Lower lobe of right lung (tissue), 2 donors: ENCODE measurements around the gene SEMA3B. TPM values are rescaled to one million over a fixed set of nuclear protein-coding genes. Genes with fewer than 3 reads are reported as not detected.

Experiments used
- ATAC-seq, 2 donors: fragments of 200-7000 bp; cut with Tn5 transposase; one replicate each; pipeline ENCODE4 v1.9.1; 2020 to 2022; ENCODE audit warnings: mild to moderate bottlenecking in 2 of 2, moderate library complexity in 2 of 2
- DNase-seq: peaks from one replicate; pipeline ENCODE4 v3.0.0-alpha.2; 2020
- H3K27ac ChIP-seq: fragments of 200-600 bp; one replicate; pipeline ENCODE4 v1.8.0; 2022
- H3K27me3 ChIP-seq: fragments of 200-600 bp; one replicate; pipeline ENCODE4 v1.8.0; 2022; ENCODE audit warnings: low read depth
- H3K36me3 ChIP-seq: fragments of 200-600 bp; one replicate; pipeline ENCODE4 v1.8.0; 2022; ENCODE audit warnings: mild to moderate bottlenecking
- H3K4me1 ChIP-seq: fragments of 200-600 bp; one replicate; pipeline ENCODE4 v1.8.0; 2022
- H3K4me3 ChIP-seq: fragments of 200-600 bp; one replicate; pipeline ENCODE4 v1.8.0; 2022; ENCODE audit warnings: mild to moderate bottlenecking
- H3K9me3 ChIP-seq: fragments of 200-600 bp; one replicate; pipeline ENCODE4 v1.8.0; 2022
- CTCF ChIP-seq: fragments of 200-600 bp; IDR thresholded peaks from one replicate; pipeline ENCODE4 v1.8.0; 2022; ENCODE audit warnings: antibody characterized with exemption, mild to moderate bottlenecking
- intact Hi-C: fragments of 100-400 bp; cut with DNase I; formaldehyde crosslinking; loops from one replicate; pipeline ENCODE4 v1.11.0; 2022
- total RNA-seq: library from RNA; stranded (reverse); fragmentation: NEBNext Ultra II Directional; extraction: Animal tissue kit (Norgen Biotek cat#: 25700); gene quantifications from one replicate; pipeline ENCODE4 v1.2.1, GENCODE V29; 2021
- donor health status: DM: no; HTN: yes; CAD: no; lungs with severe emphysema.

Gene SEMA3B
- total RNA-seq, 1 donor from 2014 or later = 77.6 TPM

- ATAC-seq (no peak), DNase-seq (peak; percentile 53)
- H3K27me3 ChIP-seq = no peaks in the 10 kb centered on the region
- no peaks in the 10 kb centered on the region for H3K9me3 ChIP-seq
- TF ChIP-seq CTCF = no peak
- H3K36me3 ChIP-seq = no peaks in the 10 kb centered on the region
- peak overlapping the region; percentile 75 for H3K4me3 ChIP-seq
- peaks cover 49% of the 10 kb centered on the region for H3K4me1 ChIP-seq
- intact Hi-C loops = no loop called here
- peak overlapping the region; percentile 88 for H3K27ac ChIP-seq
Measured at GRCh38 chr3:50297896-50298725, 29.2 kb downstream of the SEMA3B start.

GRCh38 chr3:50298836-50299637 is 30.1 kb downstream of the SEMA3B start, which contains the start of the genes HYAL3 and NAA80:
TSS of gene HYAL3 (minus strand) at chr3:50299405. CDS start at chr3:50295602, 3,803 bp downstream.
TSS of gene NAA80 (minus strand) at chr3:50299405. CDS start at chr3:50297463, 1,942 bp downstream.
- DNase-seq = peak; percentile 99
- Histone ChIP-seq H3K4me1 (peaks cover 55% of the 10 kb centered on the region), H3K36me3 (no peaks in the 10 kb centered on the region), H3K9me3 (no peaks in the 10 kb centered on the region), H3K4me3 (peak within 1 kb of the TSS; percentile 75), H3K27me3 (no peaks in the 10 kb centered on the region), H3K27ac (peak within 1 kb of the TSS; percentile 88)
- TF ChIP-seq CTCF = peak; percentile 49
- intact Hi-C loops = no loop called here
- ATAC-seq = peak; percentile 90 to 94

- Histone ChIP-seq H3K9me3 (no peaks in the 10 kb centered on the region), H3K27ac (peak overlapping the region; percentile 88), H3K4me1 (peaks cover 55% of the 10 kb centered on the region), H3K36me3 (no peaks in the 10 kb centered on the region), H3K4me3 (peak overlapping the region; percentile 75), H3K27me3 (no peaks in the 10 kb centered on the region)
- ATAC-seq (no peak), DNase-seq (no peak)
- intact Hi-C loops = no loop called here
- TF ChIP-seq CTCF = no peak
Measured at GRCh38 chr3:50299638-50299928, 30.6 kb downstream of the SEMA3B start.

GRCh38 chr3:50299929-50300680 is 31.2 kb downstream of the SEMA3B start:
- ATAC-seq (peak; percentile 2 to 25), DNase-seq (peak; percentile 68)
- intact Hi-C loops = no loop called here
- TF ChIP-seq CTCF = no peak
- peak overlapping the region; percentile 75 for H3K4me3 ChIP-seq
- no peaks in the 10 kb centered on the region for H3K27me3 ChIP-seq
- H3K9me3 ChIP-seq = no peaks in the 10 kb centered on the region
- peak overlapping the region; percentile 88 for H3K27ac ChIP-seq
- H3K4me1 ChIP-seq = peaks cover 55% of the 10 kb centered on the region
- H3K36me3 ChIP-seq = no peaks in the 10 kb centered on the region

GRCh38 chr3:50300681-50301254 is 31.8 kb downstream of the SEMA3B start:
- Histone ChIP-seq H3K27me3 (no peaks in the 10 kb centered on the region), H3K36me3 (no peaks in the 10 kb centered on the region), H3K4me3 (peak overlapping the region; percentile 75), H3K9me3 (no peaks in the 10 kb centered on the region), H3K4me1 (peaks cover 55% of the 10 kb centered on the region), H3K27ac (peak overlapping the region; percentile 88)
- intact Hi-C loops = no loop called here
- ATAC-seq (no peak), DNase-seq (no peak)
- no peak for TF ChIP-seq CTCF
